Measurements from ENCODE around the gene LRRC59. TPM values are rescaled to one million over a fixed set of nuclear protein-coding genes. Genes with fewer than 3 reads are reported as not detected.

The LRRC59 gene
- total and polyA plus RNA-seq, 2 of the 4 experiments (the other 2 are of a cell fraction) = 139 to 233 TPM

GRCh38 chr17:50406578-50406977 is 9.3 kb upstream of the LRRC59 start:
- H3K4ac ChIP-seq (ENCODE audit: low read depth, low read length) = no peak overlapping the region
- H2BK120ac ChIP-seq (ENCODE audit: low read depth, low read length) = no peak overlapping the region
- H2AK5ac ChIP-seq (ENCODE audit: low read depth, low read length) = no peak overlapping the region
- no peaks in the 10 kb centered on the region for H3K9me1 ChIP-seq (ENCODE audit: insufficient read depth, low read length)
- H3K27ac ChIP-seq (ENCODE audit: insufficient read depth, low read length) = no peak overlapping the region
- H3K9ac ChIP-seq (ENCODE audit: low read depth, low read length) = no peak overlapping the region
- TF ChIP-seq RAD21 (IDR thresholded peaks at IDR 0.05; ENCODE audit: low read length) = no peak
- TF ChIP-seq BHLHE40 (IDR thresholded peaks at IDR 0.05; ENCODE audit: low read depth, low read length) = no peak
- TF ChIP-seq MAZ (IDR thresholded peaks at IDR 0.05; ENCODE audit: borderline replicate concordance, low read depth, low read length) = no peak
- no peak for TF ChIP-seq FOS (IDR thresholded peaks at IDR 0.05; ENCODE audit: low read depth, low read length)
- no peak for TF ChIP-seq CEBPB (IDR thresholded peaks at IDR 0.05; ENCODE audit: low read depth, low read length)
- TF ChIP-seq NFE2L2 (IDR thresholded peaks at IDR 0.05; ENCODE audit: low read depth, low read length) = no peak
- no peak for TF ChIP-seq MAFK (IDR thresholded peaks at IDR 0.05; ENCODE audit: low read depth, low read length)
- TF ChIP-seq POLR2A (IDR thresholded peaks at IDR 0.05; ENCODE audit: low read depth, low read length) = no peak
- TF ChIP-seq SMC3 (IDR thresholded peaks at IDR 0.05; ENCODE audit: low read depth, low read length) = no peak
- no peak for TF ChIP-seq RCOR1 (IDR thresholded peaks at IDR 0.05; ENCODE audit: insufficient replicate concordance, low read length)
- no peak for TF ChIP-seq RFX5 (IDR thresholded peaks at IDR 0.05; ENCODE audit: low read depth, low read length)
- TF ChIP-seq USF2 (IDR thresholded peaks at IDR 0.05; ENCODE audit: low read depth, low read length) = no peak
- TF ChIP-seq CTCF (conservative IDR thresholded peaks at IDR 0.05; ENCODE audit: low read depth, low read length) = no peak
- TF ChIP-seq CHD1 (IDR thresholded peaks at IDR 0.05; ENCODE audit: low read depth, low read length) = no peak
- TF ChIP-seq ELK1 (IDR thresholded peaks at IDR 0.05; ENCODE audit: borderline replicate concordance, low read depth, low read length) = no peak
- no peak for TF ChIP-seq MXI1 (IDR thresholded peaks at IDR 0.05; ENCODE audit: borderline replicate concordance, low read depth, low read length)
- dilution Hi-C loops (cut with HindIII; ENCODE audit: low sequenced_read_pairs, unreplicated experiment) = no loop called here
- H4K91ac ChIP-seq (ENCODE audit: insufficient read depth, low read depth, low read length) = no peak overlapping the region
- H3K9me3 ChIP-seq (ENCODE audit: control insufficient read depth, insufficient read depth, low read length) = no peaks in the 10 kb centered on the region
- H2BK20ac ChIP-seq (ENCODE audit: low read depth, low read length) = no peak overlapping the region
- no peaks in the 10 kb centered on the region for H3K4me1 ChIP-seq (ENCODE audit: control insufficient read depth, insufficient read depth, low read length)
- H2BK15ac ChIP-seq (ENCODE audit: low read depth, low read length) = no peak overlapping the region
- no peak for DNase-seq
- no peaks in the 10 kb centered on the region for H4K20me1 ChIP-seq (ENCODE audit: insufficient read depth, low read length)
- no peaks in the 10 kb centered on the region for H3K79me1 ChIP-seq (ENCODE audit: low read depth in 1 of 2, low read length in 2 of 2)
- POLR2A ChIA-PET (ENCODE audit: unreplicated experiment) = no interaction called here
- peaks cover 35% of the 10 kb centered on the region for H3K27me3 ChIP-seq (ENCODE audit: control insufficient read depth, insufficient read depth, low read length)
- H2AK9ac ChIP-seq (replicated peaks; ENCODE audit: low read depth, low read length, poor library complexity) = no peak overlapping the region
- no peak overlapping the region for H4K5ac ChIP-seq (ENCODE audit: low read depth, low read length)
- WGBS, 2 experiments (ENCODE audit: extremely low coverage in 2 of 2, insufficient read length in 1 of 2) = 63% methylated on average over 1 of the region's 5 CpGs; no CpG with 5 or more reads in 1 of the 2 experiments
- CTCF ChIA-PET = no interaction called here
- no peak overlapping the region for H3K14ac ChIP-seq (replicated peaks; ENCODE audit: low read depth, low read length)
- H4K8ac ChIP-seq (ENCODE audit: low read depth in 2 of 2, low read length in 2 of 2) = no peak overlapping the region
- intact Hi-C loops (cut with micrococcal nuclease) = no loop called here
- no peak overlapping the region for H3K18ac ChIP-seq (ENCODE audit: low read depth, low read length)
- no peak overlapping the region for H2BK5ac ChIP-seq (ENCODE audit: low read depth, low read length, poor library complexity, severe bottlenecking)
- H3K56ac ChIP-seq (ENCODE audit: extremely low read depth, insufficient read depth, low read length) = no peak overlapping the region
- H3K4me3 ChIP-seq (ENCODE audit: insufficient read depth, low read depth, low read length) = no peak overlapping the region
- H3K4me2 ChIP-seq (ENCODE audit: low read depth, low read length) = no peak overlapping the region
- ATAC-seq (ENCODE audit: low read depth) = no peak
- no TSS peak for BruUV-seq (replicated peaks)
- H3K36me3 ChIP-seq (ENCODE audit: control insufficient read depth, insufficient read depth, low read length) = no peaks in the 10 kb centered on the region
- in situ Hi-C loops (cut with MboI; ENCODE audit: low sequenced_read_pairs) = no loop called here
- no peak overlapping the region for H3K23ac ChIP-seq (ENCODE audit: low read depth, low read length)
- H2AFZ ChIP-seq (replicated peaks; ENCODE audit: low read length, poor library complexity) = no peak overlapping the region
